WI38 (cell line): Measurements from ENCODE around the gene ESYT1.

Experiments
- H3K4me3 ChIP-seq: 2 replicates; pipeline ENCODE4 v1.5.1; 2011; ENCODE audit warnings: low read depth, mild to moderate bottlenecking, control low read depth, low read length
- TF ChIP-seq, protein P1 (sequence below): IDR thresholded peaks from 2 replicates; pipeline ENCODE4 v1.5.1; 2012; ENCODE audit warnings: low read depth, mild to moderate bottlenecking, control low read depth, low read length

The ESYT1 gene

DNA sequence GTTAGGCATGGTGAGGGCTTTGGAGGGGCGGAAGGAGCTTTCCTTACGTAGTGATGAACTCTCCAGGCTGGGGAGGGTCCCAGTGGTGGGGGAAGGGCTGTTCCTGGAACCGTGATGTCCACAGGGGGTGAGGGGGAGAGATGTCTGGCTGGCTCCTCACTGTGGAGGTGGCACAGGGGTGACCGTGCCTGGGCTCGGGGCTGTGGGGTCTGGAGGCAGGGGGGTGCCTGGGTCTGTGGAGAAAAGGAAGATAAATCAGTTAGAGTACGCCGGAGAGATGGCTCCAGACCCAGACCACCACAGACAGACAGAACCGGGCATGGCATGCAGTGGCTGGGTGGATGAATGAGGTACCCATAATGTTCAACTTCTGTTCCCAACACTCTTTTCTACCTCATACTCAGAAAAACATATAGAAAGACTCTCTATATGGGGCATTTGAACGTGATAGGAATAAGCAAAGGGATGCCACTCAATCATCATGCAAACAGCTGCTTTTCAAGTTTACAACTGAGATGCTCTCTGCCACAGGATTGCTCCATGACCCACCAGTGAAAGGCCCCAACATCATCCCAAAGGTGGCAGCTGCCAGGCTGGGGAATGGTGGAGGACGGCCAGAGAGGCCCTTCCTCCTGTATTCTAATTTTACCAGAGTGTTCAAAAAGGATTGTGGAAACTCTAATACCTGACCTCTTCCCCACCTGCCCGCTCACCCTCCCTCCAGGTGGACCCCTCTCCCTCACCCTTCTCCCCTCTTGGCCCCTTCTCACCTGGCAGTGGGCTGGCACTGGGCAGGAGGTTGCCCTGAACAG lies 35.7 kb downstream of the ESYT1 start:
- TF ChIP-seq, protein P1, sequence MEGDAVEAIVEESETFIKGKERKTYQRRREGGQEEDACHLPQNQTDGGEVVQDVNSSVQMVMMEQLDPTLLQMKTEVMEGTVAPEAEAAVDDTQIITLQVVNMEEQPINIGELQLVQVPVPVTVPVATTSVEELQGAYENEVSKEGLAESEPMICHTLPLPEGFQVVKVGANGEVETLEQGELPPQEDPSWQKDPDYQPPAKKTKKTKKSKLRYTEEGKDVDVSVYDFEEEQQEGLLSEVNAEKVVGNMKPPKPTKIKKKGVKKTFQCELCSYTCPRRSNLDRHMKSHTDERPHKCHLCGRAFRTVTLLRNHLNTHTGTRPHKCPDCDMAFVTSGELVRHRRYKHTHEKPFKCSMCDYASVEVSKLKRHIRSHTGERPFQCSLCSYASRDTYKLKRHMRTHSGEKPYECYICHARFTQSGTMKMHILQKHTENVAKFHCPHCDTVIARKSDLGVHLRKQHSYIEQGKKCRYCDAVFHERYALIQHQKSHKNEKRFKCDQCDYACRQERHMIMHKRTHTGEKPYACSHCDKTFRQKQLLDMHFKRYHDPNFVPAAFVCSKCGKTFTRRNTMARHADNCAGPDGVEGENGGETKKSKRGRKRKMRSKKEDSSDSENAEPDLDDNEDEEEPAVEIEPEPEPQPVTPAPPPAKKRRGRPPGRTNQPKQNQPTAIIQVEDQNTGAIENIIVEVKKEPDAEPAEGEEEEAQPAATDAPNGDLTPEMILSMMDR, result no peak
- no peak overlapping the region for H3K4me3 ChIP-seq

DNA sequence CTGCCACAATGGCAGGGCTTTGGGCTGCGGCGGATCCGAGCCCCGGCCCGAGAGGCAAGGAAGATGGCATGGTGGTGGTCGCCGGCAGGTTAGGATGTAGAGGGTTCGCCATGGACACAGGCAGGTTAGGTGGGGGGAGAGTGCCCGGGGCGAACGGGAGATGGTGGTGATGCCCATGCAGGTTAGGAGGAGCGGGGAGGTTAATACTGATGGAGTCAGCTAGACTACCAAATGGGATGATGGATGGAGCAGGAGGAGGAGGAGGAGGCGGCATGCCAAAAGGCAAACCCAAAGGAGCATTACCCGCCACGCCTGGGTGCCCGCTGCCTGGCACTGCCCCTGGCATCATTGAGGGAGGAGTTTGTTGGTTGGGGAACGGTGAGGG lies 36.3 kb downstream of the ESYT1 start:
- TF ChIP-seq, protein P1, result no peak
- H3K4me3 ChIP-seq, result no peak overlapping the region

DNA sequence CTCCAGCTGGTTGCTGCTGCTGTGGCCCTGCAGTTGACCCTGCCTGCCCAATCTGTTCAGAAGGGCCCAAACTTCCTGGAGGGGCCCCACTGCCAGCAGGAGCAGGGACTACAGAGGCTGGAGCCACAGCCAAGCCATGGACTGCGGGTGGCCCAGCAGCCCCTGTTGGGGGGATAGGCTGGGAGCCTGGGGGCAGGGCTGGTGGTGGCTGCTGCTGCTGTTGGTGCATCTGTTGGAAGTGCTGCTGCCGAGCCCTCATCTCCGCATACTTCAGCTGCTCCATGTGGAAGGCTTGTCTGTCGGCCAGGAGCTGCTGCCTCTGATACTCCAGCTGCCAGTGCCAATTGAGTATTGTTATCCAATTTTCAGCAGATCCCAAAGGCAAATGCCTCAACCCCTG lies 37.3 kb downstream of the ESYT1 start:
- TF ChIP-seq, protein P1, result no peak
- H3K4me3 ChIP-seq, result no peak overlapping the region

DNA sequence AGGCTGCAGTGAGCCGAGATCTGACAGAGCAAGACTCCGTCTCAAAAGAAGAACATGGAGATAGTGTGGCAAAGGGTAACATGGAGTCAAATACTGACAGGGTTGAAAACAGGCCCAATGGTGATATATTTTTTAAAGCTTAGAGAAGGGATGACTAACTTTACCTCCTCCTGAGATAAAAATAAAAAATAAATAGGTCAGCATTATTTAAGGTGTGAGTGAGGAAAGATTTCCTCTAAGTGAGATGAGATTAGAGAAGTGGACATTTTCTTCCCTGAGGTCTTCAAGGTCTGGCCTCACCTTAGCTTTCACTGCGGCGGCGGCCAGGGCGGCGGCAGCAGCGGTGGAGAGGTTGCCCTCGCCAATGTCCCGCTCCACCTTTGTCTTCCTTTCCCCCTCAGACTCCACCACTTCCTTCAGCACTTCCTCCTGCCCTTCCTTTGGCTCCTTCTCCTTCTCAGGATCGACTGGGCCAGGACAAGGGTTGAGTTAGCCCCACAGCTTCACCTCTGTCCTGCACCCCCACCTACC lies 41.2 kb downstream of the ESYT1 start:
- TF ChIP-seq, protein P1, result no peak
- no peak overlapping the region for H3K4me3 ChIP-seq

DNA sequence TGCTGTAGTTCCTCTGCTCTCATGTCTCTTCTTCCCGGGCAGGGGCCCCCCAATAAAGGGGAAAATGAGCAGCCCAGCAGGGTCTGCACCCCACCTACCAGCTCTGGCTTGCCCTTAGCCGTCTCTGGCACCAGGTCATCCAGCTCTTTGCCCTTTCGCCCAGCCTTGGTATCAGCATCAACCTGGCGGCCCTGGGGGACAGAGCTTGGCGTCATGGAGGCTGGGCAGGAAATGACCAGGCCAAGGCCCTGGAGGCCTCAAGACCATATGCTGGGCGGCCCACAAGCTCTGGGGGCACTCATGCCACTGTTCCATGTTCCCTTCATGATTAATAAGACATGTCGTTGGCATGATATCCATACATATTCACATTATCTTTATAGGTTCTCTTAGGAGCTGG lies 44.8 kb downstream of the ESYT1 start:
- TF ChIP-seq, protein P1, result no peak
- H3K4me3 ChIP-seq, result no peak overlapping the region

DNA sequence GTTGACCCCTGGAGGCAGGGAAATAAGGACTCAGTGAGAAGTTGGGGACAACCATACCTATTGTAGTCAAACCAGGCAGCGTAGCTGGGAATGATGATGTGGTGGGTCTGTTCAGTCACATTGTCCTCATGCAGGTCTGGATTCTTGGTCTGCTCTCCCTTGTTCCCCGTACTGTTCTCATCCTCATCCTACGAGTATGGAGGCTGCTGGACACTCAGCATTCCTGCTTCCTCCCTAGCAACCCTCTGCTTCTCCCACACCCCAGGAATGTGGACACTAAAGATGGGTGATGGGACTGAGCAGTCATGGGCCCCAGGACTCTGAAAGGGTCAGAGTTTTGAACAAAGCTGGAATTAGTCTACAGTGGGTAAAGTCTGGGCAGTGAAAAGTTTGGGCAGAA lies 50.3 kb downstream of the ESYT1 start:
- H3K4me3 ChIP-seq, result no peak overlapping the region
- TF ChIP-seq, protein P1, result no peak

DNA sequence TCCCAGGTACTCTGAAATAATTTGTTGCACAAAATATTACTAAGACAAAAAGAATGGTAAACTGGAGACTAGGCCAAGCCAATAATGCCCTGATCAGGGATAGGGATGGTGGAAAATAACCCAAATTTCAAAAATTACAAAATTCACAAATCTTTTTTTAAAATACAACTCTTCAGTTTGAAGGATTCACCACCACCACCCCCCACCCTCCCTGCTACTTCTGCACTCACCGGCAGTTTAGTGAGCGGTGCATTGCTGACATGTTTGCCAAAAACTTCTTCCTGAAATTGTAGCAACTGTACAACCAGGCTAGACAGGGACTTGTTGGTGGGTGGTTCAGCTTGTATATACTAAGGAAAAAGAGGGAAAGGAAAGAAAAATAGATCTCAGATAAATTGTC lies 58.9 kb downstream of the ESYT1 start:
- TF ChIP-seq, protein P1, result no peak
- no peak overlapping the region for H3K4me3 ChIP-seq
